Uterus (tissue), 4 donors: ENCODE results near the gene OR10D3. TPM values are rescaled to one million over a fixed set of nuclear protein-coding genes. Genes with fewer than 3 reads are reported as not detected.

Experiments used
- DNase-seq, 2 donors: peaks; one replicate each; pipeline ENCODE4 v3.0.0-alpha.2; 2019 to 2020
- H3K27ac ChIP-seq, 2 donors: fragments of 200-600 bp; sonication (generic); 1 replicate in 1 of 2; 2 replicates in 1 of 2; pipeline ENCODE4 v1.5.1; 2016 to 2018
- H3K27me3 ChIP-seq, 2 donors: fragments of 200-600 bp; sonication (generic); one replicate each; pipeline ENCODE4 v1.5.1; 2018 to 2019; ENCODE audit warnings: control low read depth in 1 of 2
- H3K36me3 ChIP-seq, 2 donors: fragments of 200-600 bp; sonication (generic); one replicate each; pipeline ENCODE4 v1.5.1; 2019; ENCODE audit warnings: control low read depth in 1 of 2
- H3K4me1 ChIP-seq, 2 donors: fragments of 200-600 bp; sonication (generic); one replicate each; pipeline ENCODE4 v1.5.1; 2018 to 2019; ENCODE audit warnings: control low read depth in 1 of 2
- H3K4me3 ChIP-seq, 2 donors: fragments of 200-600 bp; sonication (generic); 1 replicate in 1 of 2; 2 replicates in 1 of 2; pipeline ENCODE4 v1.5.1; 2018 to 2019; ENCODE audit warnings: mild to moderate bottlenecking in 1 of 2
- H3K9me3 ChIP-seq, 2 donors: fragments of 200-600 bp; sonication (generic); one replicate each; pipeline ENCODE4 v1.5.1; 2019; ENCODE audit warnings: control low read depth in 1 of 2
- CTCF ChIP-seq, 4 experiments: fragments of 200-600 bp in 2 of 4; fragments of 450-650 bp in 2 of 4; sonication (generic) in 2 of 4; IDR thresholded peaks; one replicate each; pipeline ENCODE4 v1.5.1; 2016 to 2019; ENCODE audit warnings: antibody characterized with exemption in 4 of 4, mild to moderate bottlenecking in 2 of 4, moderate library complexity in 1 of 4
- POLR2A ChIP-seq, 2 donors: fragments of 450-650 bp; IDR thresholded peaks; one replicate each; pipeline ENCODE4 v1.6.1; 2016; ENCODE audit warnings: antibody characterized with exemption in 2 of 2, mild to moderate bottlenecking in 1 of 2, moderate library complexity in 1 of 2
- intact Hi-C: fragments of 100-400 bp; cut with DNase I; formaldehyde crosslinking; loops from one replicate; pipeline ENCODE4 v1.15.1; 2023; ENCODE audit warnings: low total_unique reads
- total RNA-seq, 4 donors: library from RNA; depleted of rRNA in 3 of 4; stranded (reverse); fragments of >200 nt in 3 of 4; gene quantifications; one replicate each; pipeline versions ENCODE4 v1.1.0 to v1.2.4, GENCODE V29; 2014 to 2023
- donor health status: DM: yes; HTN: yes; CAD: no.

Gene OR10D3
- total RNA-seq, 4 donors from 2014 or later: not detected

- DNase-seq: no peak
- H3K36me3 ChIP-seq: no peaks in the 10 kb centered on the region
- TF ChIP-seq POLR2A (IDR thresholded peaks at IDR 0.05) (no peak), CTCF (IDR thresholded peaks at IDR 0.05) (no peak)
Measured at GRCh38 chr11:124197999-124198398, 14.9 kb downstream of the OR10D3 start.

GRCh38 chr11:124198897-124199296 lies 15.8 kb downstream of the OR10D3 start:
- DNase-seq: no peak
- intact Hi-C loops: no loop called here
- Histone ChIP-seq H3K27me3 (no peaks in the 10 kb centered on the region), H3K36me3 (no peaks in the 10 kb centered on the region), H3K4me1 (no peaks in the 10 kb centered on the region), H3K27ac (no peak overlapping the region), H3K9me3 (no peaks in the 10 kb centered on the region), H3K4me3 (no peak overlapping the region)
- TF ChIP-seq POLR2A (IDR thresholded peaks at IDR 0.05) (no peak), CTCF (IDR thresholded peaks at IDR 0.05) (no peak)

More at GRCh38 chr11:124197999-124198398, 14.9 kb downstream of the OR10D3 start:
- intact Hi-C loops: no loop called here
- Histone ChIP-seq H3K27ac (no peak overlapping the region), H3K4me3 (no peak overlapping the region), H3K27me3 (no peaks in the 10 kb centered on the region), H3K4me1 (no peaks in the 10 kb centered on the region), H3K9me3 (no peaks in the 10 kb centered on the region)

GRCh38 chr11:124199702-124200101 lies 16.6 kb downstream of the OR10D3 start:
- intact Hi-C loops: no loop called here
- Histone ChIP-seq H3K27me3 (no peaks in the 10 kb centered on the region), H3K9me3 (no peaks in the 10 kb centered on the region), H3K4me1 (no peaks in the 10 kb centered on the region), H3K4me3 (no peak overlapping the region), H3K27ac (no peak overlapping the region), H3K36me3 (no peaks in the 10 kb centered on the region)
- DNase-seq: no peak
- TF ChIP-seq CTCF (IDR thresholded peaks at IDR 0.05): no peak

GRCh38 chr11:124200671-124201070 lies 17.5 kb downstream of the OR10D3 start:
- no peak overlapping the region for H3K27ac ChIP-seq
- no peak for DNase-seq
- H3K4me1 ChIP-seq: no peaks in the 10 kb centered on the region
- no peak for TF ChIP-seq CTCF (IDR thresholded peaks at IDR 0.05)
- no peak for TF ChIP-seq POLR2A (IDR thresholded peaks at IDR 0.05)
- no peaks in the 10 kb centered on the region for H3K27me3 ChIP-seq
- intact Hi-C loops: no loop called here
- no peaks in the 10 kb centered on the region for H3K36me3 ChIP-seq
- no peaks in the 10 kb centered on the region for H3K9me3 ChIP-seq
- no peak overlapping the region for H3K4me3 ChIP-seq

- Histone ChIP-seq H3K36me3 (no peaks in the 10 kb centered on the region), H3K4me3 (no peak overlapping the region), H3K4me1 (no peaks in the 10 kb centered on the region), H3K27ac (no peak overlapping the region), H3K9me3 (no peaks in the 10 kb centered on the region), H3K27me3 (no peaks in the 10 kb centered on the region)
- intact Hi-C loops: no loop called here
- TF ChIP-seq POLR2A (IDR thresholded peaks at IDR 0.05): no peak
- TF ChIP-seq CTCF (IDR thresholded peaks at IDR 0.05): no peak
- DNase-seq: no peak
Measured at GRCh38 chr11:124202951-124203350, 19.8 kb downstream of the OR10D3 start.
